ENCODE results near the gene AATK. TPM values are rescaled to one million over a fixed set of nuclear protein-coding genes. Genes with fewer than 3 reads are reported as not detected.

Gene AATK
- total RNA-seq, 1 experiment from 2014 or later = 4.4 TPM

- DNase-seq (ENCODE audit: low read depth, low spot score) (no peak), ATAC-seq (no peak)
- Histone ChIP-seq H3K79me2 (ENCODE audit: insufficient read depth, low read length) (no peaks in the 10 kb centered on the region), H3K9ac (ENCODE audit: low read length) (no peak within 1 kb of the TSS), H3K36me3 (ENCODE audit: control insufficient read depth in 1 of 2, insufficient read depth in 2 of 2, low read length in 2 of 2) (no peaks in the 10 kb centered on the region), H4K20me1 (ENCODE audit: insufficient read depth) (no peaks in the 10 kb centered on the region), H3K27ac (ENCODE audit: low read depth, low read length) (no peak within 1 kb of the TSS; the same call in 1 of the 2 replicates), H3K4me2 (ENCODE audit: low read length) (no peak within 1 kb of the TSS), H3K4me3 (replicated peaks in 1 of 2; ENCODE audit: low read depth in 1 of 2, low read length in 2 of 2) (no peak within 1 kb of the TSS), H3K27me3 (ENCODE audit: insufficient read depth, low read length) (no peaks in the 10 kb centered on the region), H3K9me2 (ENCODE audit: insufficient read depth) (no peaks in the 10 kb centered on the region), H3K4me1 (ENCODE audit: control insufficient read depth in 1 of 2, insufficient read depth in 2 of 2, low read length in 2 of 2) (no peaks in the 10 kb centered on the region), H2AFZ (ENCODE audit: low read depth, low read length, poor library complexity, severe bottlenecking) (no peak within 1 kb of the TSS), H3K9me3 (ENCODE audit: control insufficient read depth in 1 of 2, insufficient read depth in 1 of 2, low read depth in 1 of 2, low read length in 2 of 2) (no peaks in the 10 kb centered on the region)
- POLR2A ChIA-PET = no interaction called here
- TF ChIP-seq POLR2A (IDR thresholded peaks at IDR 0.05; ENCODE audit: borderline replicate concordance, extremely low read depth, insufficient read depth, insufficient read length) (no peak), CTCF (IDR thresholded peaks at IDR 0.05 in 2 of 3, conservative IDR thresholded peaks at IDR 0.05 in 1 of 3; ENCODE audit: borderline replicate concordance in 1 of 3, insufficient read depth in 1 of 3, low read depth in 2 of 3, low read length in 2 of 3) (no peak), POLR2AphosphoS5 (IDR thresholded peaks at IDR 0.05; ENCODE audit: low read depth, low read length) (no peak), SIN3A (IDR thresholded peaks at IDR 0.05; ENCODE audit: low read depth) (no peak), RAD21 (IDR thresholded peaks at IDR 0.05; ENCODE audit: low read depth) (no peak), ZNF274 (IDR thresholded peaks at IDR 0.05; ENCODE audit: low read depth, low read length) (no peak), FOSL1 (IDR thresholded peaks at IDR 0.05; ENCODE audit: low read depth) (no peak), EZH2 (IDR thresholded peaks at IDR 0.05) (no peak)
- no TSS peak for BruUV-seq (replicated peaks)
- RAD21 ChIA-PET (ENCODE audit: low non-redundant PET in 1 of 2, low total read pairs in 2 of 2, uncharacterized antibody in 2 of 2, unreplicated experiment in 2 of 2) = no interaction called here
- CTCF ChIA-PET = no interaction called here
- intact Hi-C loops (cut with micrococcal nuclease) = no loop called here
Measured at GRCh38 chr17:81165246-81166032, 582 bp downstream of the AATK start, which contains the start of gene PVALEF. PVALEF (plus strand) TSS chr17:81165507; CDS start chr17:81181227, 15,720 bp downstream.

Data from HCT116 (cell line).